GM18520 (cell line): ENCODE results near the gene UNC5CL.
"Not testable (repeated sequence)": the region's sequence is repeated elsewhere in the genome, so short reads cannot be mapped to it uniquely, and the experiment has no call there.

Experiments used
- ATAC-seq: cut with Tn5 transposase; IDR thresholded peaks from one replicate; pipeline ENCODE4 v1.9.1; 2021; ENCODE audit not compliant: unreplicated experiment

The UNC5CL gene

GRCh38 chr6:41011673-41012072, 27.3 kb downstream of the UNC5CL start:
- no peak for ATAC-seq

GRCh38 chr6:41009669-41010068, 29.4 kb downstream of the UNC5CL start:
- ATAC-seq = no peak

- no peak for ATAC-seq
These were observed 31.0 kb downstream of the UNC5CL start for GRCh38 chr6:41008011-41008410.

GRCh38 chr6:41006980-41007379, 32.0 kb downstream of the UNC5CL start:
- ATAC-seq = not testable (repeated sequence)

- not testable (repeated sequence) for ATAC-seq
These were observed 32.8 kb downstream of the UNC5CL start for GRCh38 chr6:41006217-41006616.

- ATAC-seq = no peak
These were observed 36.9 kb downstream of the UNC5CL start for GRCh38 chr6:41002168-41002567.

- ATAC-seq = no peak
These were observed 38.8 kb downstream of the UNC5CL start for GRCh38 chr6:41000248-41000647.

GRCh38 chr6:40999569-40999968, 39.5 kb downstream of the UNC5CL start:
- ATAC-seq = no peak

GRCh38 chr6:40998661-40999060, 40.4 kb downstream of the UNC5CL start:
- no peak for ATAC-seq

- no peak for ATAC-seq
These were observed 41.6 kb downstream of the UNC5CL start for GRCh38 chr6:40997234-40997957.

GRCh38 chr6:40996591-40997233, 42.3 kb downstream of the UNC5CL start:
- ATAC-seq = no peak

- ATAC-seq = no peak
These were observed 46.3 kb downstream of the UNC5CL start for GRCh38 chr6:40992746-40993145.

- no peak for ATAC-seq
These were observed 48.7 kb downstream of the UNC5CL start for GRCh38 chr6:40990301-40990700.

GRCh38 chr6:40989204-40990169, 49.5 kb downstream of the UNC5CL start:
- ATAC-seq = no peak

- ATAC-seq = no peak
These were observed 50.4 kb downstream of the UNC5CL start for GRCh38 chr6:40988634-40989033.

GRCh38 chr6:40986921-40987819, 51.9 kb downstream of the UNC5CL start:
- no peak for ATAC-seq

GRCh38 chr6:40986364-40986763, 52.7 kb downstream of the UNC5CL start:
- no peak for ATAC-seq

- ATAC-seq = no peak
These were observed 55.3 kb downstream of the UNC5CL start for GRCh38 chr6:40983752-40984151.

GRCh38 chr6:40982917-40983316, 56.1 kb downstream of the UNC5CL start:
- ATAC-seq = no peak

- no peak for ATAC-seq
These were observed 60.2 kb downstream of the UNC5CL start for GRCh38 chr6:40978687-40979289.
